Measurements from ENCODE around the gene SH2D4B. TPM values are rescaled to one million over a fixed set of nuclear protein-coding genes. Genes with fewer than 3 reads are reported as not detected.

SH2D4B gene
- total and polyA plus RNA-seq, 2 of the 13 experiments (the other 11 are each of a cell fraction or from before 2014, with no cell fraction given) = not detected

DNA sequence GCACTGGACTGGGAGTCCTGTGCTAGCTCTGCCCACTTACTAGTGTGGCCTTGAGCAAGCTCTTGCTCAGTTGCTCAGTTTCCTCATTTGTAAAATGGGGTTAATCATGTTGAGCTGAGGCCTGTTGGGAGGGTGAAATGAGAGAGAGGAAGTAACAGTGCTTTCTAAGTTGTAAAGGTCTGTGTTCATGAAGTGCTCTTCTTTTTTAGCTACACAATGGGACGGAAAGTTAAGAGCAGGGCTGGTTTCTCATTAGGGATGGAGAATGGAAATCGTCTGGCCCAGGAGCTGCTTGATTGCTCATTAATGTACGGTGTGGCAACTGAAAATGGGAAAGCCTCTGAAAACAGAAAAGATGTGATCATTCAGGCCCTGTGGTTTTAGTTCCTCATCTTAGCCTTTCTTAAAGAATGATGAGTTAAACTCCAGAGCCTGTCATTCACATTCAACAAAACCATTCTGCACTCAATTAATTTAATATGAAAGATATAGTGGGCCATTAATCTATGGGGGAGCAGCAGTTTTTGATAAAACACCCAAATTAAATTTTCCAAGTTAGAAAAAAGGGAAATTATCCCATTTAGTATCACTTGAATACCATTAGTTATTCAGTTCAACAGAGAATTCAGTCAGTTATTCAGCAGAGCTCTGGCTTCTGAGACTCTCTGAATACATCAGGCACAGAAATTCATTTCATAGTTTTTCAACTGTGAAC is 60.5 kb downstream of the SH2D4B start:
- H3K9me3 ChIP-seq (ENCODE audit: low read length) = no peaks in the 10 kb centered on the region
- H2AFZ ChIP-seq (ENCODE audit: low read length) = no peak overlapping the region
- peaks cover 0 to 3% of the 10 kb centered on the region in 2 experiments; a peak in 2 of 5 replicates for H3K27me3 ChIP-seq (ENCODE audit: control insufficient read depth in 1 of 2, insufficient read depth in 2 of 2, low read length in 2 of 2)
- TF ChIP-seq MTF1 (CRISPR knock-in tag; IDR thresholded peaks at IDR 0.05) (no peak), MYC (CRISPR knock-in tag; IDR thresholded peaks at IDR 0.05; ENCODE audit: borderline replicate concordance) (no peak), FOXO1 (CRISPR knock-in tag; IDR thresholded peaks at IDR 0.05) (no peak), ZNF776 (CRISPR knock-in tag; IDR thresholded peaks at IDR 0.05) (no peak), ZNF329 (CRISPR knock-in tag; IDR thresholded peaks at IDR 0.05; ENCODE audit: low read depth) (no peak), TOE1 (CRISPR knock-in tag; IDR thresholded peaks at IDR 0.05) (no peak), ZFP62 (CRISPR knock-in tag; IDR thresholded peaks at IDR 0.05) (no peak), ZNF781 (CRISPR knock-in tag; IDR thresholded peaks at IDR 0.05; ENCODE audit: borderline replicate concordance, not compliant biosample characterization) (no peak), ISL2 (CRISPR knock-in tag; IDR thresholded peaks at IDR 0.05) (no peak), ZNF775 (CRISPR knock-in tag; IDR thresholded peaks at IDR 0.05; ENCODE audit: borderline replicate concordance) (no peak), BORCS8-MEF2B (CRISPR knock-in tag; IDR thresholded peaks at IDR 0.05) (no peak), ZNF552 (CRISPR knock-in tag; IDR thresholded peaks at IDR 0.05; ENCODE audit: borderline replicate concordance) (no peak), ZNF331 (CRISPR knock-in tag; IDR thresholded peaks at IDR 0.05) (no peak), SMAD3 (CRISPR knock-in tag; IDR thresholded peaks at IDR 0.05) (no peak), KAT8 (CRISPR knock-in tag; IDR thresholded peaks at IDR 0.05) (no peak)
- TF ChIP-seq, protein P1, sequence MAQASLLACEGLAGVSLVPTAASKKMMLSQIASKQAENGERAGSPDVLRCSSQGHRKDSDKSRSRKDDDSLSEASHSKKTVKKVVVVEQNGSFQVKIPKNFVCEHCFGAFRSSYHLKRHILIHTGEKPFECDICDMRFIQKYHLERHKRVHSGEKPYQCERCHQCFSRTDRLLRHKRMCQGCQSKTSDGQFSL (CRISPR knock-in tag; IDR thresholded peaks at IDR 0.05) = no peak
- TF ChIP-seq, protein P2, sequence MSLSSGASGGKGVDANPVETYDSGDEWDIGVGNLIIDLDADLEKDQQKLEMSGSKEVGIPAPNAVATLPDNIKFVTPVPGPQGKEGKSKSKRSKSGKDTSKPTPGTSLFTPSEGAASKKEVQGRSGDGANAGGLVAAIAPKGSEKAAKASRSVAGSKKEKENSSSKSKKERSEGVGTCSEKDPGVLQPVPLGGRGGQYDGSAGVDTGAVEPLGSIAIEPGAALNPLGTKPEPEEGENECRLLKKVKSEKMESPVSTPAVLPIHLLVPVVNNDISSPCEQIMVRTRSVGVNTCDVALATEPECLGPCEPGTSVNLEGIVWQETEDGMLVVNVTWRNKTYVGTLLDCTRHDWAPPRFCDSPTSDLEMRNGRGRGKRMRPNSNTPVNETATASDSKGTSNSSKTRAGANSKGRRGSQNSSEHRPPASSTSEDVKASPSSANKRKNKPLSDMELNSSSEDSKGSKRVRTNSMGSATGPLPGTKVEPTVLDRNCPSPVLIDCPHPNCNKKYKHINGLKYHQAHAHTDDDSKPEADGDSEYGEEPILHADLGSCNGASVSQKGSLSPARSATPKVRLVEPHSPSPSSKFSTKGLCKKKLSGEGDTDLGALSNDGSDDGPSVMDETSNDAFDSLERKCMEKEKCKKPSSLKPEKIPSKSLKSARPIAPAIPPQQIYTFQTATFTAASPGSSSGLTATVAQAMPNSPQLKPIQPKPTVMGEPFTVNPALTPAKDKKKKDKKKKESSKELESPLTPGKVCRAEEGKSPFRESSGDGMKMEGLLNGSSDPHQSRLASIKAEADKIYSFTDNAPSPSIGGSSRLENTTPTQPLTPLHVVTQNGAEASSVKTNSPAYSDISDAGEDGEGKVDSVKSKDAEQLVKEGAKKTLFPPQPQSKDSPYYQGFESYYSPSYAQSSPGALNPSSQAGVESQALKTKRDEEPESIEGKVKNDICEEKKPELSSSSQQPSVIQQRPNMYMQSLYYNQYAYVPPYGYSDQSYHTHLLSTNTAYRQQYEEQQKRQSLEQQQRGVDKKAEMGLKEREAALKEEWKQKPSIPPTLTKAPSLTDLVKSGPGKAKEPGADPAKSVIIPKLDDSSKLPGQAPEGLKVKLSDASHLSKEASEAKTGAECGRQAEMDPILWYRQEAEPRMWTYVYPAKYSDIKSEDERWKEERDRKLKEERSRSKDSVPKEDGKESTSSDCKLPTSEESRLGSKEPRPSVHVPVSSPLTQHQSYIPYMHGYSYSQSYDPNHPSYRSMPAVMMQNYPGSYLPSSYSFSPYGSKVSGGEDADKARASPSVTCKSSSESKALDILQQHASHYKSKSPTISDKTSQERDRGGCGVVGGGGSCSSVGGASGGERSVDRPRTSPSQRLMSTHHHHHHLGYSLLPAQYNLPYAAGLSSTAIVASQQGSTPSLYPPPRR (CRISPR knock-in tag; IDR thresholded peaks at IDR 0.05; ENCODE audit: borderline replicate concordance) = no peak
- TF ChIP-seq, protein P3, sequence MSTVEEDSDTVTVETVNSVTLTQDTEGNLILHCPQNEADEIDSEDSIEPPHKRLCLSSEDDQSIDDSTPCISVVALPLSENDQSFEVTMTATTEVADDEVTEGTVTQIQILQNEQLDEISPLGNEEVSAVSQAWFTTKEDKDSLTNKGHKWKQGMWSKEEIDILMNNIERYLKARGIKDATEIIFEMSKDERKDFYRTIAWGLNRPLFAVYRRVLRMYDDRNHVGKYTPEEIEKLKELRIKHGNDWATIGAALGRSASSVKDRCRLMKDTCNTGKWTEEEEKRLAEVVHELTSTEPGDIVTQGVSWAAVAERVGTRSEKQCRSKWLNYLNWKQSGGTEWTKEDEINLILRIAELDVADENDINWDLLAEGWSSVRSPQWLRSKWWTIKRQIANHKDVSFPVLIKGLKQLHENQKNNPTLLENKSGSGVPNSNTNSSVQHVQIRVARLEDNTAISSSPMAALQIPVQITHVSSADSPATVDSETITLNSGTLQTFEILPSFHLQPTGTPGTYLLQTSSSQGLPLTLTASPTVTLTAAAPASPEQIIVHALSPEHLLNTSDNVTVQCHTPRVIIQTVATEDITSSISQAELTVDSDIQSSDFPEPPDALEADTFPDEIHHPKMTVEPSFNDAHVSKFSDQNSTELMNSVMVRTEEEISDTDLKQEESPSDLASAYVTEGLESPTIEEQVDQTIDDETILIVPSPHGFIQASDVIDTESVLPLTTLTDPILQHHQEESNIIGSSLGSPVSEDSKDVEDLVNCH (CRISPR knock-in tag; IDR thresholded peaks at IDR 0.05) = no peak
- CTCF ChIA-PET (ENCODE audit: low intra/inter-chr PET ratio, low total read pairs) = no interaction called here
- H3K4me2 ChIP-seq (ENCODE audit: low read depth, low read length) = no peak overlapping the region
- H3K9ac ChIP-seq (ENCODE audit: insufficient read depth, low read depth, low read length) = no peak overlapping the region
- in situ Hi-C loops (cut with HindIII; ENCODE audit: extremely low pct_ligation_motif_present, low pct_unique_long_range_greater_than_20kb) (no loop called here), intact Hi-C loops (cut with micrococcal nuclease; ENCODE audit: unreplicated experiment) (loop anchor here (5.0 kb wide), 1 partner anchor 156 kb away; no protein-coding TSS in a partner anchor)
- ATAC-seq = no peak
- H3K27ac ChIP-seq (ENCODE audit: extremely low read length, insufficient read depth, low read length) = no peak overlapping the region
- no peaks in the 10 kb centered on the region for H4K20me1 ChIP-seq (ENCODE audit: insufficient read depth, low read length)
- no peaks in the 10 kb centered on the region for H3K36me3 ChIP-seq (replicated peaks in 1 of 2; ENCODE audit: control insufficient read depth in 1 of 2, insufficient read depth in 2 of 2, low read length in 2 of 2)
- FAIRE-seq = no peak
- H3K79me2 ChIP-seq (ENCODE audit: insufficient read depth, low read length) = no peaks in the 10 kb centered on the region
- WGBS (ENCODE audit: low lambda C conversion rate) = 55% methylated on average over 3 of the region's 3 CpGs
- H3K4me1 ChIP-seq (ENCODE audit: insufficient read depth, low read length) = no peaks in the 10 kb centered on the region
- BruUV-seq (replicated peaks) = no TSS peak
- H3K4me3 ChIP-seq (replicated peaks in 1 of 3; ENCODE audit: insufficient read depth in 1 of 3, low read depth in 2 of 3, low read length in 3 of 3) = no peak overlapping the region
- no peak for DNase-seq (ENCODE audit: low spot score)
- POLR2A ChIA-PET = no interaction called here

Data from HepG2 (cell line).